GM21717 (cell line): ENCODE measurements around the gene RAB7B.

Source experiments
- ATAC-seq: cut with Tn5 transposase; IDR thresholded peaks from one replicate; pipeline ENCODE4 v1.9.1; 2021; ENCODE audit warnings: mild to moderate bottlenecking, moderate library complexity; ENCODE audit not compliant: unreplicated experiment

The RAB7B gene

DNA sequence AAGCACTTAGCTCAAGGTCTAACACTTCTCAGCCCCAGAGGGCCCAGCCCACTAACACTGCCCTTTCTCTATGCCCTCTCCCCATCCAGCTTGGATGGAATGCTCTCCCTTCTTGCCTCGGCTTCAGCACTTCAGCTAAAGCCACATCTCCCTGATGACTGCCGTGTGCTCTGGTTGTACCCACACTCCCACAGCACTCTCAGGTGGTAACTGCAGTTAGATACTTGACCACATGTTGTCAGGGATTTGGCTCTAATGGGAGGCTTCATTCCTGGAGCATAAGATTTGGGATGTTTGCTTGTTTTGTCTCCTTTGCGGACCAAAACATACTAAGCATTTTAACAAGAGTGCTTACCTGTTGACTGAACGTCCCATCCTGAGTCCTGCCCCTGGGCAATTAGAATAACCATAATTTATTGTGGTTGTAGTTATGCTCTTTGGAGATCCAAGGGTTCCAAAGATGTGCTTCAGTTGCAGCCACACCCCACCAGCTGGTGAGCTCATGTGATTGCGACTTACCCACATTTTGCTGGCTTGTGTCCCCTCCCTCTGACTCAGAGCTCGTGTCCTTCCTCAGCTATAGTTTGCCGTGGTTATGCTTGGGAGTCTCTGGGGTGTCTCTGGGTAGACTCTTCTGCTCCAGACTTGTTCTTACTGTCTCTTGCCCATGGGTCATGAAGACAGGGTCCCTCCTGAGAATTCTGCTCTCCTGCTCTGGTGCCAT, 52.2 kb downstream of the RAB7B start:
- ATAC-seq = no peak

DNA sequence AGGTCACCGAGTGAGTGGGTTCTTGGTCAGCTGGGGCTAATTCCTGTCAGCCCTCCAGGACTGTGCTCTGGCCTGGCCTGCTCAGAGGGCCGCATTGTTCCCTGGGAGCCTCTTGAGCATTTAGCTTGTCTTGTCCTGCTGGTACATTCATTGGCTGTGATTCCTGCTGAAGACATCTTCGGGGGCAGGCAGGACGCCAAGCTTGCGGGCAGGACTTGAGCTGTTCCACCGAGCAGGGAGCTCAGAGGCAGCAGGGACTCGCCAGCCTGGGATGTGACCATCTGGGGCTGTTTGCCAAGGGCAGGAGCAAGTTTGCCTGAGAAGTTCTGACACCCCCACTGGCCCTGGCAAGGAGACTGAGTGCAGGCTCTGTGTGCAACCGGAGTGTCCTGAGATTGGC, 52.9 kb downstream of the RAB7B start:
- no peak for ATAC-seq

DNA sequence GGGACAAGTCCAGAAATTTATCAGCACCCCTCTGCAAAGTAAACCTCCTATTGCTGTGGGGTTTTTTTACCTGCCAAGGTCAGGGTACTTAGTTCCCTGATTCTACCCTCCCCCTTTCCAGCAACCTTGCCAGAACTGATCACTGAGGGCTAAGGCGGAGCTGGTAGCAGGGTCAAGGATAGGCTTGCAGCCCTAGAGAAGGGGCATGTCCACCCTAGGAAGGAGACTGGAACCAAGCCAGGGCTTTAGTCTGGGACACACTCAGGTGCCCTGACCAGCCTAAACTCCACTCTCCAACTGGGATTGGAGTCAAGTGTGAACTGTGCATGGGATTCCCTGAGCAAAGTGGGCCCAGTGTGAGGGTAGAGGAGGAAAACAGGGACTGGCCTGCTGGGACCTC, 53.4 kb downstream of the RAB7B start:
- no peak for ATAC-seq

DNA sequence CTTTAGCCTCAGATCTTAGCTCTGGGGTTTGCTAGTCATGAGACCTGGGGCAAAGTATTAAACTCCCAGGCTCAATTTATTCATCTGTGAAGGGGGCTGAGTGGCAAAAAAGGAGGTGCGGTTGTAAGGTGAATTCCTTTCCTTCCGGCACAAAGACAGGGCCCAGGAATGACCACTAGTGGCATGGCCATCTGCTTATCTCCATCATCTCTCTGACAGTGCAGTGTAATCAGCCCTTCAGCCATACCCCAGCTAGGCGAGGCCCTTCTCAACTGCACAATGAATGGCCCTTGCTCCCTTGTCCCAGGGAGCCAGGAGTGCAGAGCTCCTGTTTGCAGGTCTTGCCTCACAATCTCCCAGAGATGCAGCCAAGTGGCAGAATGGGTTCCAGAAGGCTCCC, 54.3 kb downstream of the RAB7B start:
- ATAC-seq = no peak

DNA sequence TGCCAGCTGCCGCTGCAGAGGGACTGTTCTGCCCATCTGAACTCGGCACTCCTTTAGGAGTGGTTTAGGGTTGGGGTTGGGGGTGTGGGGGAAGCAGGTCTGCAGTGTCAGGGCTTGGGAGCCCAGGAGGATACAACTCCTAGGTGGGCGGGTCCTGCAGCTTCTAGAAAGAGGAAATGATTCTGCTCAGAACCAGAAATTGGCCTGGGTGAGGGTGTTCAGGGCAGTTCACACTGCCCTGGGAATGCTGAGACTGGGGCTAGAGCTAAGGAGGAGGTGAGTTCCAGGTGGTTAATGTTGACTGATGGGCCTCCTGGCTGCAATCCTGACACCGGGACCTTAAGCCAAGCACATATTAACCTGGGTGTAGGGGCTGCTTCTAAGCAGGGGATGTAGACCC, 55.2 kb downstream of the RAB7B start:
- no peak for ATAC-seq

DNA sequence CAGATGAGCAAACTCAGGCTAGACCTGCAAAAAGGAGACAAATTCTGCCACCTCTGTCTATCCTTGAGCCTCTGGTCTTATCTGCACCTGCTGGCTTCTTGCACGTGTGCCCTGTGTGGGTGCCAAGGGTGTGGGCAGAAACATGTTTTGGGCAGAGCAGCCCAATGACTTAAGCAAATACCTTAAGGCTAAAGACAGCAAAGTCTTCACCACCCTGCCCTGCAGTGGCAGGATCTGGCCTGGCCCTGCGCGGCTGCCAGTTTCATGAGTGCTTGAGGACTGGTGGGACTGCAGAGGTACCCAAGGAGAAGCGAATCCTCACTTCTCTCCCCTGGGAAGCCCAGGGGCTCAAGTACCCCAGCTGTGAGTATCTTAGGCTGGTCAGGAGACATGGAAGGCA, 56.2 kb downstream of the RAB7B start:
- ATAC-seq = no peak

DNA sequence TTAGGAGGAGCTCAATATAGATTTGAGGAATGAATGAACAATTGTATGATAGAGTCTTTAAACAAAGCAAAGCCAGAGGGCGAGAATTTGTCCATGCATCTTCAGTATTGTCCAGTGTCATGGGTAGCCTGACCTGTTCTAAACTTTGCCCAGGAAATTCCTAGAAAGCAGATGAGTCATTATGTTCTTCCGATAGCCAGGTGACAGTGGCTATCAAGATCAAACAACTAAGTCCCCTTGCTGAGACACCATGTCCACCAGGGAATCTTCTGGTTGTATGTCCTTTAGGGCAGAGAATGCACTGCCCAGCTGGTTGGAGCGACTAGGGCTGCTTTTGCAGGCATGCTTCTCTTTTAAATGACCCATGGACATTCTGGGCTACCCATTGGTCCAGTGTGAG, 58.1 kb downstream of the RAB7B start:
- no peak for ATAC-seq

DNA sequence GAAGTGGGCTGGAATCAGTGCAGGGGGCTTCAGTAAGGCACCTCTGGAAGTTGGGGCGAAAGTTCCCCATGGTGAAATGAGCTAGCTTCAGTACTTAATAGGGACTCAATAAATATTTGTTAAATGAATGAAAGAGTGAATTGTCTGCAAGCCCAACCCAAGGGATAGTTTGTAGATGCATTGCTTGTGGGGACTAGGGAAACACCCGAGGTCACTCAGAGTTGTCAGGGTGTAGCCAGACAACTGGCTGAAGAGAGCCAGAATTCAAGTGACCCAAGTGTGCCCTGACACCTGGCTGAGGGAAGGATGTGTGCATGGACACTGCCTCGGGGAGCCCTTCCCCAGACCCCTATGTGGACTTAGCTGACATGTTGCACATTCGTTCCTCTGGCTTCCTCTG, 58.7 kb downstream of the RAB7B start:
- no peak for ATAC-seq

DNA sequence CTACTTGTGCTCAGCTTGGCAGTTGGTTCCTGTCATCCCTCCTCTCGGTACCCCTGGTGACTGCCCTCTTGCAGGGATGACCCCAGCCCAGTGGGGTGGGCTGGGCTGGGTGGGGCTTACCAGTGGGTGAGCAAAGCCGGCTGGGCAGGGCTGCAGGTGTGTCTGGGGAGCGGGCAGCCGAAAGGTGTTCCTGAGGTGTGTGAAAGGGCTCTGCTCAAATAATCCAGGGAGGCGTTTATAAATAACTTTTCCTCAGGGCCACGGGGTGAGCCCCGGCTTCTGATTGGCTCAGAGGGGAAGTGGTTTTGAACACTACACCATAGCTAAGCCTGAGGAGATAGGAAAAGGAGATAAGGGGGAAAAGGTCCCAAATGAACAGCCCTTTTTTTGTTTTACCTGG, 60.0 kb downstream of the RAB7B start, which contains the start of gene SLC26A9:
TSS of gene SLC26A9 (minus strand) at position 212 of the 400 bp plus-strand sequence. CDS start 7,636 bp downstream, outside the sequence.
- ATAC-seq = no peak

DNA sequence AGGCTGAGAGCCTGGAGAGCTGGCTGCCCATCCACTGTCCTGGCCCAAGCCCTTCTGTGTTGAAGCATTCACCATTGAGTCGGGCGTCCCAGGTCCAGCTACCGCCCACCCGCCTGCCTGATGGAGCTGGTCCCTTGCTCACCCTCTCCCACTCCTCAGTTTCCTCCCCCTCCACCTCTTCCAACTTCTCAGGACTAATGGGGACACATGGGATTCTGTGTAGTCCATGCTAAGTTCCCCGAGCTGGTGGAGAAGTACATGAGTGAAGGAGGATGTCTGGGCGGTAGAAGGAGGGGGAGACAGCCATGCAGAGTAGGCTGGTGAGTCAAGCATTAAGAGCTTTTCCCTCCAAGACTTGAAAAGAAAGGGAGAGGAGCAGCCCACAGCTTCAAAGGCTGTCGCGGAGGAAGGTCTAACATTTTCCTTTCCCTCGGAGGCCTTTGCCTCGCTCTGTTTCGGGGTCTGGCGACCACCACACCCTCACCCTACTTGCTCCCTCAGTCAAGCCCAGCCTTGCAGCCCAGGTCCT, 60.5 kb downstream of the RAB7B start:
- ATAC-seq = no peak

DNA sequence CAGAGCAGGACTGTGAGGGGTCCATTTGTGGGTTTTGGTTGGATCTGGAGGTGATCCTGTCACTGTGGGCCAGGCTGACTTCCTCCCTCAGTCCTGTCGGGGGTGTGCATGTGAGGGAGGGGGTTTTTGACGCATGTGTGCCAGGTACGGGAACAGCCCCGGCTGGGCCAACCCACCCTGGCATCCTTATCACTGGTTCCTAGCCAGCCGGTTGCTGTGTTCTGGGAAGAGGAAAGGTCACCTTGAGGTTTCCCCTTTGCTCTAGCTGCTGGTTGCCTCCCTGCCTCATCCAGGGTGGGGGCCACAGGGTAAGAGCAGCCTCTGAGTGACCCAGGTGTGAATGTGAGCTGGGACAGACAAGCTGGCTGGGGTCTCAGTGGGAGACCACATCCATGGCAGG, 62.5 kb downstream of the RAB7B start:
- no peak for ATAC-seq

DNA sequence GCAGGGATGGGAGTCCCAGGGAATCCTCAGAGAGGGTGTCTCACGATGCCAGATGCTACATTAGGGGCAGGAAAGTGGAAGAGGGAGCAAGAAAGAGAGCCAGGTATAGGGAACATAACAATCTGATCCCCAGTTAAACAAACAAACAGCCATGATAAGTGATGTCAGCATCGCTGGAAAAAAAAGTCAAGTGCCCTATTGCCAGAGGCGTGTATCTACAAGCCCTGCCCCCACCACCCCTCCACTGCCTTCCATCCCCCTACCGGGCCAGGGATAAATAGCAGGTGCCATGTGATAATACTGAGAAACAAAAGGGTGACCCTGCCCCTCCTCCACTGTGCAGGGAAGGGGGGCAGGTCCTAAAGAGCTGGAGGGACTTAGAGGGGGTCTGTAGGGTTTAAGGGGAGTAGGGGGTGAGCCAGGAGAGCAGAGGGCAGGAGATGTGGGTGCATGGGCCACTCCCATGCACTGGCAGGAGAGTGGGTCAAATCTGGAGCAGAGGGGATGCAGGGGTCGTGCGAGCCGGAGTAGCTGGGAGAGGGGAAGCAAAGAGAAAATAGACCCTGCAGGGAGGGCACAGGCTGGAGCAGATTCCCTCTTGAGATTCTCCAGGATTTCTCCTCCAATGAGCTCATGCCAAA, 63.4 kb downstream of the RAB7B start:
- ATAC-seq = no peak

DNA sequence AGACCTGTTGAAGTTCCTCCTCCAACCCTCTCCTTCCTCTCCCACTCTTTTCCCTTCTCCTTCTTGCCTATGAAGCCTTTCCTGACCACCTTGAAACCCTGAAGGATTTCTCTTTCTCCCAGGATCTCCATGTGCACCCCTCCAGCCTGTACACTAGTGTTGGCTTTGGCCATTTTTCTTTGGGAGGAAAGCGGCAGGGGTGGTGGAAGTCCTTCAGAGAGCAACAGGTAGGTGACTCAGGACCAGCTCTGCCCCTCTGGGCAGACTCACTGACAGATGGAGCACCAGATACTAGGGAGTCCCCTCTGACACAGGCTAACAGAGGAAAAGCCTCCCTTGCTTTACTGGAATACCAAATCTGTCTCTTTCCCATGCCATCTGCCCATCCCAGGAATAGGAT, 64.5 kb downstream of the RAB7B start:
- ATAC-seq = no peak

DNA sequence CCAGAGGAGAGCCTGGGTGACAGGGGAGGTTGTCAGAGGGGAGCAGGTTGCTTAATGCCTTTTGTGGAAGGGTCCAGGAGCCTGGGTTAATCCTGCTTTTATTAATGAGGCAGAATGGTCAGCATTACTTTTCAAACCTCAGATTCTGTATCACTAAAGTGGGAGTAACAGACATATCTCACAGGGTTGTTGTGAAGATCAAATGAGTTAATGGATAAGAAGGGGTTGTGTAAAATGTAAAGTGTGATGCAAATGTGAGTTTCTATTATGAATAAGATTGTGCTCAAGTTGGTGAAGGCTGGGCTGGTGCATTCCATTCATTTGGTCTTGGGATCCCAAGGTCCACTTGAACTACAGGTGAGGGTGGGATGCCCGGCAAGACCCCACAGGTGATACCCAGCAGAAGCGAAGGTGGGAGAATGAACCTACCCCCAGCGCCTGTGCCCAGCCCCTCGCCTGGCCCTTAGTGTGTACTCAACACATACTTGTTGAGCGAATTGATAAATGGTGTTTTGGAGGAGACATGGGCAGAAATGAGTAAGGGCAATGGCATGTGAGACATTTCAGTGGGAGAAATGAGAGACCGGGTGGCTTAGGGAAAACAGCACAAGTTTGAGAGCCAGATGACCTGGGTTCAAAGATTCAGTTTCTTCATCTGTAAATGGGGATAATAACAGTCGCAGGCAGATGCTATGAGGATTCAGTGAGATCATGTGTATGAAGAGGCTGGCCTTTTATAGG, 66.2 kb downstream of the RAB7B start:
- ATAC-seq = no peak

DNA sequence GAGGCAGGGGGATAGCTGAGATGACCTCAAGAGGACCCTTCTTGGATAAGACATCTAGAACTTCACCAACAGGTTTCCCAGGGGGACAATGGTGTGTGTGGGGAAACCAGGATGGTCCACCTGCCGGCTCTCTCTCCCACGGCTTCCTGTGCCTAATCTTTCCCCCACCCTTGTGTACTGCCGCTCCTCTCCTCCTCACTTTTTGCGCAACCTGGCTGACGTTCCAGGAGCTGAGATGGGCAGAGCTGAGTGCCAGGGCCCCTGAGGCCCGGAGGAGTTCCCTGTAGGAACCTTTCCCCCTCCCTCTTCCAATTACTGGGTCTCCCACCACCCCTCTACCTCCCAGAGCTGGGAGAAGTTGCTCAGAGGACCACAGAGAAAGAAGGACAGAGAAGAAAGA, 66.9 kb downstream of the RAB7B start:
- no peak for ATAC-seq

DNA sequence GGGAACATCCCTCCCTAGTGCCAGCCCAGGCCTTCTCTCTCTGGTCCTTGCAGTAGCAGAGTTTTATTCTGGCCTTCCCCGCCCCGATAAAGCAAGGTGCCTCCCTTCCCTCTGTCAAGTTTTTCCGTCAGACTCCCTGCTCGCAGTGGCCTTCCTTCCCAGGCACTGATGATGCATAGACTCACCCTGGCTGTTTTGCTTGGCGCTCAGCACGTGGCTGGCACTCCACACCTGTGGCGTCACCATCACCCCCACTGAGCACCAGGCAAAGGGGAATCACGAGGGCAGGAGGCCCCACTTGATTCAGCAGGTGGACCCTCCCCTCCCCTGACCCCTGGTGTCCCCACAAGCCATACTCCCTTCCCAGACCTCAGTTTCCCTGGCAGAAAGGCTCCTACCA, 67.3 kb downstream of the RAB7B start:
- no peak for ATAC-seq

DNA sequence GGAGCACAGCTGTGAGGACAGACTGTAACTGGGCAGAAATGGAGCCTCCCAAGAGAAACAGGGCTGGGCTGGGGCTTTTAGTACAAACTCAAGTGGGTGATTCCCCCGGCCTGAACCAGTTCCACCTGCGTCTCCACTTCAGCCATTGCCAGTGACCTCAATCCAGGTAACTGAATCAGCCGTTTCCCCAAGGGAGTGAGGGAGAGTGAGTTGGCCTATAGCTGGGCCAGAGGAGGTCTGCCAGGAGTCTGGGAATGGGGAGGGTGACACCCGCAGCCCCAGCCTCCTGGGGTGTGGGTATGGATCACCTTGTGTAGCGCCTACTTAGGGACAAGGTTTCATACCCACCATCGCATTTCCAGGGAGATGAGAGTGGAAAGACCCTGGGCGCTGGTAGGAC, 68.4 kb downstream of the RAB7B start:
- ATAC-seq = no peak

DNA sequence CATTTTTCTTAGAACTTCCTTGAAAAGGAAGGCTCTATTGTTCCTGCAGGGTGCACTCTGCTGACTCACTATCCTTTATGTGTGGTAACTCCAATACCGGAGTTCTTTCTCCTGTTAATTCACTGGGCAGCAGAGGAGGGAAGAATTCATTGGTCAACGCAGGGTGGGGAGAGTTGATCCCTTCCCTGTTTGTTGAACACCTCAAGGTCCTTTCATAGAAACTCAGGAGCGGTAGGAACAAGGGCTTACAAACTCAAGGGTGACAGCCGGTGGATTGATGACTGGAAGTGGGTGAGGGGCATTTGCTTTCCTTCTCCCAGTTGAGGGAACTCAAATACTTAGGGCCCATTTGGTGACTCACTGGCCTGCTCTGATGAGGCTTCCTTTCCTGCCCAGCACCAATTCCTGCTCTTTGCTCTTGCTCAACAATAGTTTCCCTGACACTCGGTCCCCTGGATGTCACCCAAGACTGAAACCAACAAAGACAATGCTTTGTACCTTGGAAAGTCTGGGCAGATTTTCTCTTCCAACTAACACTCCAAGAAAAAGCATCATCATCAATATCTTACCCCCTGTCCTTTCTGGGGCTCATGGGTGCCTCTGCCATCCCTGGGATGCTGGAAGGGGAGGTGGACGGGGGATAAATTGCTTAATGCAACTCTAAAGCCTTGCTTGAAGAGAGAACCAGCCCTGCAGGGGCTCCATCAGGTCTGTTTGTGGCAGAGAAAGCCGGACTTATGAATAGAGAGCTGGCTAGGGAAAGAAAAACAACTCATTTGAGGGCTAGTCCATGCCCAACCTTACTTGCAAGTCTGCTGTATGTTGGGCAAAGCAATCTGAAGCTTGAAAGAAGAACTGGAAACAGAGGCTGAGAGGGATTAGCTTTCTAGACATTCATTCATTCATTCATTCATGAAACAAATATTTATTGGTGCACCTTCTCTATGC, 69.2 kb downstream of the RAB7B start:
- ATAC-seq = no peak

DNA sequence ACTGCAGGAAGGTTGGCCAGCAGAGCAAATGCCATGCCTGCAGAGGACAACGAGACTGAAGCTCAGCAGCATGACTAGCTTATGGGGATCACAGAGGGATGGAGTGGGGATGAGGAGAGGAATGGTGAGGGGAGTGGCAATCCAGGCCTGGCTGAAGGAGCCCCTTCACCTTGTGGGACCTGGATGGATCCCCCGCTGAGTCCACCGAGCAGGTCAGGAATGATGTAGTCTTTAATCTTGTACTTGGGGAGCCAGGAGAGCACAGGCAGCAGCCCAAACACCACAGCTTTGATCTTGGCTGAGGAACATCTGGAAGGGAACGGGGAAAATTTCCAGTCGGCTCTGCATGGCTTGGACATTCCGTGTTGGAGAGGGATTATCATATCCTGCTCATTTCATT, 70.4 kb downstream of the RAB7B start:
- no peak for ATAC-seq

DNA sequence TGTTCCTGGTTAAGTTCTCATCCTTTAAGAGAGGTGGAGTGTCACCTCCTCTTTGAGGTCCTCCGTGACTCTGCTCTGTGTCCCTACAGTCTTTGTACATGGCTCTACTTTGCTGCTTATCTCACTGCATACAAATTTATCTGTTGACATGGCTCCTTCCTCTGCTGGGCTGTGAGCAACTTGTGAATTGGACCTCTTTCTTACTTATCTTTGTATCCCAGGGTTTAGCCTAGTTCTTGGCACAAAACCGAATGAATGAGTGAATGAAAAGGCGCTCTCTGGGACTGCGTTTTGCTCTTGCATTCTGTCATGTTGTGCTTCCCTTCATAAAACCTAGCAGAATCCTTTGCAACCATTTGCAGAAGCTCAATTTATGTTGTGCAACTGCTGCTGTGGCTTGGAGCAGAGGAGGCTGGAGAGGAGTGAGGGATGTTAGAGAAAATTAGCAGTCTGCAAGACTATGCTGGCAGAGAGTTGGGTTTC, 72.4 kb downstream of the RAB7B start:
- ATAC-seq = no peak

DNA sequence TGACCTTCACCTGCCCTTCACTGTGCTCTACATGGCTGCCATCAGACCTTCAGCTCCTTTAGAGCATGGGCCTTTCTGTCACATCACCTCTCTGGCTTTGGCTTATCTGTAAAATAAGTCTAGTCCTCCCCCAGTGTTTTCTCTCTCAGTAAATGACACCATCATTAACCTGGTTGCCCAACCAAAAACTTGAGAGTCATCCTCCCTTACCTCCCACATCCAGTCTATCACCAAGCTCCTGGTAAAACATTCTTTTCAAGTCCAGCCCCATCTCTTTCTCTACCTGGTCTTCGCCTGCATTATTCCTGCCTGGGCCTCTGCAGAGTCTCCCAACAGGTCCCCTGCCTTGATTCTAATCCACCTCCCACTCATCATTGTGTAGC, 73.0 kb downstream of the RAB7B start:
- ATAC-seq = no peak
